Loucy (cell line): ENCODE data around the gene GATA3.

Experiments used
- H2AFZ ChIP-seq: fragments of 200-600 bp; sonication (generic); 2 replicates; pipeline ENCODE4 v1.6.0; 2016; ENCODE audit warnings: antibody characterized with exemption, mild to moderate bottlenecking, low read length, moderate library complexity
- H3F3A ChIP-seq: fragments of 200-600 bp; 2 replicates; pipeline ENCODE4 v1.6.0; 2016; ENCODE audit warnings: antibody characterized with exemption, low read depth, mild to moderate bottlenecking
- H3K27me3 ChIP-seq: fragments of 200-600 bp; sonication (generic); 2 replicates; pipeline ENCODE4 v1.6.1; 2014; ENCODE audit warnings: low read length, mild to moderate bottlenecking; ENCODE audit not compliant: insufficient read depth, poor library complexity, severe bottlenecking
- H3K36me3 ChIP-seq: fragments of 200-600 bp; sonication (generic); 2 replicates; pipeline ENCODE4 v1.6.1; 2016; ENCODE audit warnings: low read length; ENCODE audit not compliant: insufficient read depth
- H3K4me1 ChIP-seq: fragments of 200-600 bp; sonication (generic); 2 replicates; pipeline ENCODE4 v1.5.1; 2014; ENCODE audit warnings: low read length, mild to moderate bottlenecking; ENCODE audit not compliant: insufficient read depth, poor library complexity, severe bottlenecking
- H3K4me2 ChIP-seq: fragments of 200-600 bp; sonication (generic); 2 replicates; pipeline ENCODE4 v1.6.0; 2014; ENCODE audit warnings: antibody characterized with exemption, low read length, low read depth, mild to moderate bottlenecking; ENCODE audit not compliant: poor library complexity, severe bottlenecking
- H3K4me3 ChIP-seq: fragments of 200-600 bp; sonication (generic); 2 replicates; pipeline ENCODE4 v1.5.1; 2014; ENCODE audit warnings: low read length, mild to moderate bottlenecking, mixed read lengths; ENCODE audit not compliant: poor library complexity, severe bottlenecking
- H3K79me2 ChIP-seq: fragments of 200-600 bp; sonication (generic); 2 replicates; pipeline ENCODE4 v1.6.1; 2014; ENCODE audit warnings: low read length; ENCODE audit not compliant: insufficient read depth
- H3K9ac ChIP-seq: fragments of 200-600 bp; sonication (generic); 2 replicates; pipeline ENCODE4 v1.6.0; 2014; ENCODE audit warnings: mild to moderate bottlenecking, low read depth, low read length, moderate library complexity; ENCODE audit not compliant: poor library complexity, severe bottlenecking
- H3K9me2 ChIP-seq: fragments of 200-600 bp; sonication (generic); replicated peaks from 2 replicates; pipeline ENCODE4 v1.6.1; 2016; ENCODE audit warnings: low read depth, low read length, mixed read lengths
- H3K9me3 ChIP-seq: fragments of 200-600 bp; sonication (generic); 2 replicates; pipeline ENCODE4 v1.6.1; 2014; ENCODE audit warnings: mild to moderate bottlenecking, antibody characterized with exemption, low read length, low read depth; ENCODE audit not compliant: insufficient read depth
- H4K20me1 ChIP-seq: fragments of 200-600 bp; sonication (generic); 2 replicates; pipeline ENCODE4 v1.6.0; 2014; ENCODE audit warnings: antibody characterized with exemption, low read length, mild to moderate bottlenecking; ENCODE audit not compliant: insufficient read depth, poor library complexity, severe bottlenecking
- CTCF ChIP-seq: fragments of 200-600 bp; sonication (generic); conservative IDR thresholded peaks from 2 replicates; pipeline ENCODE4 v1.5.1; 2014; ENCODE audit warnings: mild to moderate bottlenecking, antibody characterized with exemption, low read length
- EZH2phosphoT487 ChIP-seq: fragments of 200-600 bp; IDR thresholded peaks from 2 replicates; pipeline ENCODE4 v1.6.1; 2018; ENCODE audit warnings: antibody characterized with exemption, mild to moderate bottlenecking, moderate library complexity, borderline replicate concordance

GATA3 gene

DNA sequence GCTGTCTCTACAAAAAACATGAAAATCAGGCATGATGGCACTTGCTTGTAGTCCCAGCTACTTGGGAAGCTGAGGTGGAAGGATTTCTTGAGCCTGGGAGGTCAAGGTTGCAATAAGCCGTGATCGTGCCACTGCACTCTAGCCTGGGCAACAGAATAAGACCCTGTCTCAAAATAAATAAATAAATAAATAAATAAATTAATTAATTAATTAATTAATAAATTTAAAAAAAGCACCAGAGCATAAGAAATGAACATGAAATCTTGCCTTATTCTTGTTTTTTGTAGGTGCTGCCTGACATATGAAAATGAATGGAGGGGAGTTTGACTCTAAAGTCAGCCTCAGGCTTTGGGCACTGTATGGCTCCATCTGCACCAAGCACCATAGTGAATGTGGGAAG is 69.9 kb downstream of the GATA3 start:
- no peak overlapping the region for H2AFZ ChIP-seq
- peaks cover 6% of the 10 kb centered on the region for H3K4me1 ChIP-seq
- H3K79me2 ChIP-seq, result no peaks in the 10 kb centered on the region
- H3K4me2 ChIP-seq, result no peak overlapping the region
- H3K27me3 ChIP-seq, result no peaks in the 10 kb centered on the region
- no peak overlapping the region for H3K9ac ChIP-seq
- H3F3A ChIP-seq, result no peaks in the 10 kb centered on the region
- H3K9me3 ChIP-seq, result no peaks in the 10 kb centered on the region
- TF ChIP-seq CTCF (no peak), EZH2phosphoT487 (no peak)
- no peak overlapping the region for H3K4me3 ChIP-seq
- no peaks in the 10 kb centered on the region for H4K20me1 ChIP-seq
- H3K9me2 ChIP-seq, result no peaks in the 10 kb centered on the region
- H3K36me3 ChIP-seq, result no peaks in the 10 kb centered on the region
